K562 (cell line): ENCODE measurements around the gene WBP1. TPM values are rescaled to one million over a fixed set of nuclear protein-coding genes. Genes with fewer than 3 reads are reported as not detected.

Experiments used
- ATF7 ChIP-seq: fragments of 450-650 bp; IDR thresholded peaks from 2 replicates; pipeline ENCODE4 v1.7.1; 2014; ENCODE audit warnings: mild to moderate bottlenecking, moderate library complexity
- BACH1 ChIP-seq: fragments of 200-800 bp; sonication (Bioruptor generic); IDR thresholded peaks from 2 replicates; pipeline ENCODE4 v1.6.1; 2016; ENCODE audit warnings: missing genetic modification characterization, missing compliant biosample characterization
- CHD2 ChIP-seq: IDR thresholded peaks from 2 replicates; pipeline ENCODE4 v1.6.1; 2011; ENCODE audit warnings: low read depth, low read length
- CXXC5 ChIP-seq: fragments of 250-450 bp; sonication (Bioruptor Pico); IDR thresholded peaks from 2 replicates; pipeline ENCODE4 v1.8.0; 2022; ENCODE audit warnings: inconsistent platforms, mild to moderate bottlenecking, moderate library complexity
- LARP7 ChIP-seq: fragments of 450-650 bp; IDR thresholded peaks from 2 replicates; pipeline ENCODE4 v1.6.1; 2016
- NRF1 ChIP-seq, 2 experiments: fragments of 450-650 bp; IDR thresholded peaks in 1 of 2; conservative IDR thresholded peaks in 1 of 2; 2 replicates each; pipeline ENCODE4 v1.6.1; 2014; ENCODE audit warnings: mild to moderate bottlenecking in 2 of 2
- POLR2H ChIP-seq: IDR thresholded peaks from 2 replicates; pipeline ENCODE4 v1.6.1; 2016; ENCODE audit warnings: missing genetic modification characterization, low read depth, mild to moderate bottlenecking, control low read depth, missing compliant biosample characterization, moderate library complexity
- RBBP5 ChIP-seq: fragments of 200-600 bp; sonication (generic); IDR thresholded peaks from 2 replicates; pipeline ENCODE4 v1.6.1; 2012; ENCODE audit warnings: borderline replicate concordance, mild to moderate bottlenecking, low read length, control low read depth, inconsistent platforms; ENCODE audit not compliant: insufficient read depth, poor library complexity, severe bottlenecking
- RBM25 ChIP-seq: fragments of 200-400 bp; formaldehyde crosslinking; IDR thresholded peaks from 2 replicates; pipeline ENCODE4 v1.6.1; 2018; ENCODE audit warnings: low read length, low read depth, moderate library complexity; ENCODE audit not compliant: severe bottlenecking
- SIN3B ChIP-seq: fragments of 450-650 bp; IDR thresholded peaks from 2 replicates; pipeline ENCODE4 v1.6.1; 2017; ENCODE audit warnings: low read depth, mild to moderate bottlenecking, moderate library complexity
- SMAD4 ChIP-seq: fragments of 250-450 bp; sonication (Bioruptor Pico); conservative IDR thresholded peaks from 2 replicates; pipeline ENCODE4 v1.8.0; 2021; ENCODE audit warnings: inconsistent platforms, mild to moderate bottlenecking, moderate library complexity
- STAT5A ChIP-seq: IDR thresholded peaks from 2 replicates; pipeline ENCODE4 v1.6.1; 2012; ENCODE audit warnings: low read length, inconsistent platforms, borderline replicate concordance
- YY1 ChIP-seq, 3 experiments: IDR thresholded peaks; 2 replicates each; pipeline ENCODE4 v1.6.1; 2011; ENCODE audit warnings: low read length in 2 of 3, mild to moderate bottlenecking in 2 of 3, moderate library complexity in 2 of 3, borderline replicate concordance in 1 of 3, control low read depth in 1 of 3, low read depth in 1 of 3; ENCODE audit not compliant: insufficient read depth in 3 of 3, insufficient replicate concordance in 2 of 3, control insufficient read depth in 1 of 3, insufficient read length in 1 of 3; ENCODE audit errors: extremely low read depth in 1 of 3
- ZNF830 ChIP-seq: fragments of 250-450 bp; sonication (Bioruptor Pico); IDR thresholded peaks from 2 replicates; pipeline ENCODE4 v1.5.0; 2021; ENCODE audit warnings: mild to moderate bottlenecking
- polyA plus RNA-seq, 8 experiments: library from polyadenylated mRNA; depleted of rRNA in 4 of 8; stranded (reverse) in 5 of 8; unstranded in 3 of 8; fragments of >200 nt; fragmentation: Nextera tagmentation in 2 of 8; fragmentation: Illumina TruSeq in 1 of 8; extraction: Ambion mirVana in 2 of 8; extraction: Trizol in 1 of 8; gene quantifications; 2 replicates each; pipeline versions ENCODE4 v1.2.1 to v1.2.3, GENCODE V29; 2011 to 2014; ENCODE audit warnings: inconsistent platforms in 1 of 8, missing spikeins in 1 of 8
- total RNA-seq, 7 experiments: library from RNA; depleted of rRNA in 6 of 7; stranded (reverse); fragments of >200 nt in 6 of 7; fragmentation: Illumina TruSeq in 2 of 7; extraction: Trizol in 2 of 7; gene quantifications; 2 replicates each; pipeline versions ENCODE4 v1.2.1 to v1.2.3, GENCODE V29; 2011 to 2021; ENCODE audit warnings: low replicate concordance in 1 of 7
- TF ChIP-seq, protein P1 (sequence below): fragments of 150-350 bp; IDR thresholded peaks from 2 replicates; pipeline ENCODE4 v1.6.1; 2014; ENCODE audit warnings: low read depth, mild to moderate bottlenecking, low read length, borderline replicate concordance
- TF ChIP-seq, protein P2 (sequence below), 3 experiments: fragments of 200-800 bp in 1 of 3; fragments of 250-450 bp in 1 of 3; fragments of 450-650 bp in 1 of 3; sonication (Bioruptor Pico) in 1 of 3; sonication (Bioruptor generic) in 1 of 3; formaldehyde crosslinking in 1 of 3; IDR thresholded peaks; 2 replicates each; pipeline versions ENCODE4 v1.6.1 to v1.8.0; 2016 to 2022; ENCODE audit warnings: mild to moderate bottlenecking in 2 of 3, missing genetic modification characterization in 2 of 3, missing compliant biosample characterization in 1 of 3, moderate library complexity in 1 of 3
- TF ChIP-seq, protein P3 (sequence below): fragments of 450-650 bp; conservative IDR thresholded peaks from 2 replicates; pipeline ENCODE4 v1.6.1; 2016; ENCODE audit warnings: missing genetic modification characterization, low read depth, mild to moderate bottlenecking, control low read depth, missing compliant biosample characterization

Gene WBP1
- total and polyA plus RNA-seq, 9 of the 15 experiments (the other 6 are each of a cell fraction or from before 2014, with no cell fraction given) = 1.9 to 27.7 (median 14.2) TPM

DNA sequence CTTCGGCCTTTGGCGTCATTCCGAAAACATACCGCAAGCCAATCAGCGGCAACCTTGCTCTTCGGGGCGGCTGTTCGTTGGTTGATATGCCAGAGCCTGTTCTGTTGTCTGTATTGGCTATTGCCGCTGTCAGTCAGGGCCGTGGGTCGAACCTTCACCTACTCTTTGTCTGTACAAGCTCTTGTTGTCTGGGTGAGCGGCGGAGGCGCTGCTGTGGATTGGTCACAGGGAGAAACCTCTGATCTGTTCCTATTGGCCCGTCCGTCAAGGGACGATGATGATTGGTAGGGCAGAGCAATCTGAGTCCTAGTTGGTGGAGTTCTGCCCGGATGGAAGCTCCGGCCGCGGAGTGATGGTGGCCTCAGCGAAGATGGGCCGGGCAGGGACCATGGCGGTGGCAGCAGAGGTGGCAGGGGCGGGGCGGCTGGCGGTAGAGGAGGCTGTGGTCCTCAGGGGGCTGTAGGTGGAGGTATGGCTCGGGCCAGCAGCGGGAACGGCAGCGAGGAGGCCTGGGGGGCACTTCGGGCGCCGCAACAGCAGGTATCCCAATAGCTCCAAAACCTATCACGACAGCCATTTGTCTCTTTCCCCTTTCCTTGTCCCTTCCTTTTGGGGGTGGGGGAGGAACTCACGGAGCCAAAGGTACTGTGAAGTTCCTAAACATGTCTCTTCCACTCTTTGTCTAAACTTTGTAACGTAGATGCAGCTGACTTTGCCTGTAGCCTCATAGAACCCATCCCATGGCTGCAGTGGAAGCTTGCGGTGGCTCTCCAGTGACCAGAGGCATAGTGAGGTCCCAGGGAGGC lies at the start of gene WBP1 (continued):
- peak in 1 of 3 experiments; percentile 49 for TF ChIP-seq YY1 (IDR thresholded peaks at IDR 0.05; ENCODE audit: borderline replicate concordance in 1 of 3, control insufficient read depth in 1 of 3, extremely low read depth in 1 of 3, insufficient read depth in 3 of 3, insufficient read length in 1 of 3, insufficient replicate concordance in 2 of 3, low read depth in 1 of 3, low read length in 2 of 3)
- TF ChIP-seq ATF7 = peak; percentile 79
- TF ChIP-seq LARP7 = no peak
- TF ChIP-seq NRF1 (conservative IDR thresholded peaks at IDR 0.05 in 1 of 2, IDR thresholded peaks at IDR 0.05 in 1 of 2) = peak; percentile 58 to 65
- TF ChIP-seq CHD2 = peak; percentile 82
- TF ChIP-seq STAT5A = no peak
- 0 out of 2 replicates have a peak, but pooled peaks have one; percentile 25 for TF ChIP-seq ZNF830
- 0 out of 2 replicates have a peak, but pooled peaks have one; percentile 16 for TF ChIP-seq SMAD4 (CRISPR knock-in tag)
- TF ChIP-seq, protein P1, sequence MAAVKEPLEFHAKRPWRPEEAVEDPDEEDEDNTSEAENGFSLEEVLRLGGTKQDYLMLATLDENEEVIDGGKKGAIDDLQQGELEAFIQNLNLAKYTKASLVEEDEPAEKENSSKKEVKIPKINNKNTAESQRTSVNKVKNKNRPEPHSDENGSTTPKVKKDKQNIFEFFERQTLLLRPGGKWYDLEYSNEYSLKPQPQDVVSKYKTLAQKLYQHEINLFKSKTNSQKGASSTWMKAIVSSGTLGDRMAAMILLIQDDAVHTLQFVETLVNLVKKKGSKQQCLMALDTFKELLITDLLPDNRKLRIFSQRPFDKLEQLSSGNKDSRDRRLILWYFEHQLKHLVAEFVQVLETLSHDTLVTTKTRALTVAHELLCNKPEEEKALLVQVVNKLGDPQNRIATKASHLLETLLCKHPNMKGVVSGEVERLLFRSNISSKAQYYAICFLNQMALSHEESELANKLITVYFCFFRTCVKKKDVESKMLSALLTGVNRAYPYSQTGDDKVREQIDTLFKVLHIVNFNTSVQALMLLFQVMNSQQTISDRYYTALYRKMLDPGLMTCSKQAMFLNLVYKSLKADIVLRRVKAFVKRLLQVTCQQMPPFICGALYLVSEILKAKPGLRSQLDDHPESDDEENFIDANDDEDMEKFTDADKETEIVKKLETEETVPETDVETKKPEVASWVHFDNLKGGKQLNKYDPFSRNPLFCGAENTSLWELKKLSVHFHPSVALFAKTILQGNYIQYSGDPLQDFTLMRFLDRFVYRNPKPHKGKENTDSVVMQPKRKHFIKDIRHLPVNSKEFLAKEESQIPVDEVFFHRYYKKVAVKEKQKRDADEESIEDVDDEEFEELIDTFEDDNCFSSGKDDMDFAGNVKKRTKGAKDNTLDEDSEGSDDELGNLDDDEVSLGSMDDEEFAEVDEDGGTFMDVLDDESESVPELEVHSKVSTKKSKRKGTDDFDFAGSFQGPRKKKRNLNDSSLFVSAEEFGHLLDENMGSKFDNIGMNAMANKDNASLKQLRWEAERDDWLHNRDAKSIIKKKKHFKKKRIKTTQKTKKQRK = peak; percentile 75; the same call in 1 of the 2 replicates
- TF ChIP-seq RBBP5 = no peak
- TF ChIP-seq CXXC5 = peak; percentile 68
- 0 out of 2 replicates have a peak, but pooled peaks have one; percentile 22 for TF ChIP-seq POLR2H (tag)
- TF ChIP-seq, protein P2, sequence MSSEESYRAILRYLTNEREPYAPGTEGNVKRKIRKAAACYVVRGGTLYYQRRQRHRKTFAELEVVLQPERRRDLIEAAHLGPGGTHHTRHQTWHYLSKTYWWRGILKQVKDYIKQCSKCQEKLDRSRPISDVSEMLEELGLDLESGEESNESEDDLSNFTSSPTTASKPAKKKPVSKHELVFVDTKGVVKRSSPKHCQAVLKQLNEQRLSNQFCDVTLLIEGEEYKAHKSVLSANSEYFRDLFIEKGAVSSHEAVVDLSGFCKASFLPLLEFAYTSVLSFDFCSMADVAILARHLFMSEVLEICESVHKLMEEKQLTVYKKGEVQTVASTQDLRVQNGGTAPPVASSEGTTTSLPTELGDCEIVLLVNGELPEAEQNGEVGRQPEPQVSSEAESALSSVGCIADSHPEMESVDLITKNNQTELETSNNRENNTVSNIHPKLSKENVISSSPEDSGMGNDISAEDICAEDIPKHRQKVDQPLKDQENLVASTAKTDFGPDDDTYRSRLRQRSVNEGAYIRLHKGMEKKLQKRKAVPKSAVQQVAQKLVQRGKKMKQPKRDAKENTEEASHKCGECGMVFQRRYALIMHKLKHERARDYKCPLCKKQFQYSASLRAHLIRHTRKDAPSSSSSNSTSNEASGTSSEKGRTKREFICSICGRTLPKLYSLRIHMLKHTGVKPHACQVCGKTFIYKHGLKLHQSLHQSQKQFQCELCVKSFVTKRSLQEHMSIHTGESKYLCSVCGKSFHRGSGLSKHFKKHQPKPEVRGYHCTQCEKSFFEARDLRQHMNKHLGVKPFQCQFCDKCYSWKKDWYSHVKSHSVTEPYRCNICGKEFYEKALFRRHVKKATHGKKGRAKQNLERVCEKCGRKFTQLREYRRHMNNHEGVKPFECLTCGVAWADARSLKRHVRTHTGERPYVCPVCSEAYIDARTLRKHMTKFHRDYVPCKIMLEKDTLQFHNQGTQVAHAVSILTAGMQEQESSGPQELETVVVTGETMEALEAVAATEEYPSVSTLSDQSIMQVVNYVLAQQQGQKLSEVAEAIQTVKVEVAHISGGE (CRISPR knock-in tag; IDR thresholded peaks at IDR 0.05) = peak in 2 of 3 experiments; percentile 37 to 84; a peak in 3 of 6 replicates
- peak; percentile 85 for TF ChIP-seq RBM25
- TF ChIP-seq SIN3B = peak; percentile 86
- peak; percentile 35; the same call in 1 of the 2 replicates for TF ChIP-seq BACH1 (tag)
- TF ChIP-seq, protein P3, sequence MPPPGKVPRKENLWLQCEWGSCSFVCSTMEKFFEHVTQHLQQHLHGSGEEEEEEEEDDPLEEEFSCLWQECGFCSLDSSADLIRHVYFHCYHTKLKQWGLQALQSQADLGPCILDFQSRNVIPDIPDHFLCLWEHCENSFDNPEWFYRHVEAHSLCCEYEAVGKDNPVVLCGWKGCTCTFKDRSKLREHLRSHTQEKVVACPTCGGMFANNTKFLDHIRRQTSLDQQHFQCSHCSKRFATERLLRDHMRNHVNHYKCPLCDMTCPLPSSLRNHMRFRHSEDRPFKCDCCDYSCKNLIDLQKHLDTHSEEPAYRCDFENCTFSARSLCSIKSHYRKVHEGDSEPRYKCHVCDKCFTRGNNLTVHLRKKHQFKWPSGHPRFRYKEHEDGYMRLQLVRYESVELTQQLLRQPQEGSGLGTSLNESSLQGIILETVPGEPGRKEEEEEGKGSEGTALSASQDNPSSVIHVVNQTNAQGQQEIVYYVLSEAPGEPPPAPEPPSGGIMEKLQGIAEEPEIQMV (tag) = 0 out of 2 replicates have a peak, but pooled peaks have one; percentile 17
